K562 (cell line): ENCODE results near the gene NPR1. TPM values are rescaled to one million over a fixed set of nuclear protein-coding genes. Genes with fewer than 3 reads are reported as not detected.

Source experiments
- ATF3 ChIP-seq, 2 experiments: fragments of 450-650 bp in 1 of 2; sonication (generic) in 1 of 2; formaldehyde crosslinking in 1 of 2; IDR thresholded peaks in 1 of 2; conservative IDR thresholded peaks in 1 of 2; 2 replicates each; pipeline versions ENCODE4 v1.6.1 to v1.8.1; 2016 to 2023; ENCODE audit warnings: mild to moderate bottlenecking in 2 of 2, moderate library complexity in 2 of 2, inconsistent platforms in 1 of 2, missing genetic modification reagents in 1 of 2
- EHMT2 ChIP-seq: fragments of 450-650 bp; IDR thresholded peaks from 2 replicates; pipeline ENCODE4 v1.6.1; 2018; ENCODE audit warnings: antibody characterized with exemption
- JUN ChIP-seq, 2 experiments: sonication (generic) in 1 of 2; formaldehyde crosslinking in 1 of 2; IDR thresholded peaks; 2 replicates each; pipeline versions ENCODE4 v1.6.1 to v1.8.0; 2012 to 2022; ENCODE audit warnings: borderline replicate concordance in 2 of 2, mild to moderate bottlenecking in 2 of 2, improper control_type of control experiment in 1 of 2, low read depth in 1 of 2, low read length in 1 of 2, missing genetic modification reagents in 1 of 2
- JUND ChIP-seq, 2 experiments: IDR thresholded peaks; 2 replicates in 1 of 2; 3 replicates in 1 of 2; pipeline ENCODE4 v1.6.1; 2011; ENCODE audit warnings: borderline replicate concordance in 2 of 2, low read depth in 2 of 2, low read length in 2 of 2, improper control_type of control experiment in 1 of 2, missing biosample characterization in 1 of 2, missing genetic modification characterization in 1 of 2, missing genetic modification reagents in 1 of 2
- KAT8 ChIP-seq: fragments of 450-650 bp; IDR thresholded peaks from 2 replicates; pipeline ENCODE4 v1.6.1; 2016; ENCODE audit warnings: low read depth, mild to moderate bottlenecking
- KLF13 ChIP-seq: fragments of 450-650 bp; IDR thresholded peaks from 2 replicates; pipeline ENCODE4 v1.6.1; 2016; ENCODE audit warnings: missing genetic modification characterization, low read depth, mild to moderate bottlenecking, missing compliant biosample characterization, moderate library complexity, borderline replicate concordance
- MAX ChIP-seq: sonication (generic); formaldehyde crosslinking; IDR thresholded peaks from 2 replicates; pipeline ENCODE4 v1.9.0; 2022; ENCODE audit warnings: mild to moderate bottlenecking, missing genetic modification reagents
- NR2C1 ChIP-seq, 2 experiments: fragments of 450-650 bp; IDR thresholded peaks; 2 replicates each; pipeline ENCODE4 v1.6.1; 2017; ENCODE audit warnings: mild to moderate bottlenecking in 2 of 2, antibody characterized with exemption in 1 of 2, inconsistent platforms in 1 of 2, missing compliant biosample characterization in 1 of 2, missing genetic modification characterization in 1 of 2
- PATZ1 ChIP-seq: fragments of 250-450 bp; sonication (Bioruptor Pico); IDR thresholded peaks from 2 replicates; pipeline ENCODE4 v1.5.0; 2020; ENCODE audit warnings: mild to moderate bottlenecking, borderline replicate concordance
- PRPF4 ChIP-seq: fragments of 200-400 bp; formaldehyde crosslinking; IDR thresholded peaks from one replicate; pipeline ENCODE4 v1.6.1; 2017; ENCODE audit warnings: low read length, low read depth, mild to moderate bottlenecking; ENCODE audit not compliant: insufficient read depth, poor library complexity, severe bottlenecking
- SNIP1 ChIP-seq: fragments of 450-650 bp; IDR thresholded peaks from 2 replicates; pipeline ENCODE4 v1.7.1; 2017; ENCODE audit warnings: low read depth, mild to moderate bottlenecking
- TFAP4 ChIP-seq: sonication (generic); formaldehyde crosslinking; IDR thresholded peaks from 2 replicates; pipeline ENCODE4 v1.8.0; 2022; ENCODE audit warnings: missing genetic modification reagents, mild to moderate bottlenecking, moderate library complexity, borderline replicate concordance
- ZBTB17 ChIP-seq: fragments of 450-650 bp; formaldehyde crosslinking; IDR thresholded peaks from 2 replicates; pipeline ENCODE4 v1.4.0; 2020; ENCODE audit warnings: mild to moderate bottlenecking
- ZC3H11A ChIP-seq: IDR thresholded peaks from 2 replicates; pipeline ENCODE4 v1.6.1; 2012; ENCODE audit warnings: low read depth, low read length, improper control_type of control experiment
- ZFP36 ChIP-seq: fragments of 150-350 bp; IDR thresholded peaks from 2 replicates; pipeline ENCODE4 v1.6.1; 2018; ENCODE audit warnings: low read length, low read depth; ENCODE audit not compliant: partially characterized antibody
- ZNF24 ChIP-seq: fragments of 450-650 bp; IDR thresholded peaks from 2 replicates; pipeline ENCODE4 v1.6.1; 2016
- ZNF395 ChIP-seq: fragments of 200-800 bp; sonication (Bioruptor generic); IDR thresholded peaks from 2 replicates; pipeline ENCODE4 v1.6.1; 2017; ENCODE audit warnings: missing genetic modification characterization, missing compliant biosample characterization
- ZNF717 ChIP-seq: fragments of 250-450 bp; sonication (Bioruptor Pico); IDR thresholded peaks from 2 replicates; pipeline ENCODE4 v1.5.0; 2021
- polyA plus RNA-seq, 8 experiments: library from polyadenylated mRNA; depleted of rRNA in 4 of 8; stranded (reverse) in 5 of 8; unstranded in 3 of 8; fragments of >200 nt; fragmentation: Nextera tagmentation in 2 of 8; fragmentation: Illumina TruSeq in 1 of 8; extraction: Ambion mirVana in 2 of 8; extraction: Trizol in 1 of 8; gene quantifications; 2 replicates each; pipeline versions ENCODE4 v1.2.1 to v1.2.3, GENCODE V29; 2011 to 2014; ENCODE audit warnings: inconsistent platforms in 1 of 8, missing spikeins in 1 of 8
- total RNA-seq, 7 experiments: library from RNA; depleted of rRNA in 6 of 7; stranded (reverse); fragments of >200 nt in 6 of 7; fragmentation: Illumina TruSeq in 2 of 7; extraction: Trizol in 2 of 7; gene quantifications; 2 replicates each; pipeline versions ENCODE4 v1.2.1 to v1.2.3, GENCODE V29; 2011 to 2021; ENCODE audit warnings: low replicate concordance in 1 of 7

The NPR1 gene
- total and polyA plus RNA-seq, 9 of the 15 experiments (the other 6 are each of a cell fraction or from before 2014, with no cell fraction given), result 0.05 to 0.16 (median 0.06) TPM; not detected in 6

- TF ChIP-seq ATF3 (IDR thresholded peaks at IDR 0.05), result peak; percentile 73
- no peak for TF ChIP-seq ATF3 (CRISPR knock-in tag; conservative IDR thresholded peaks at IDR 0.05)
- no peak for TF ChIP-seq ZFP36
- TF ChIP-seq SNIP1, result no peak
- TF ChIP-seq ZNF24, result 0 out of 2 replicates have a peak, but pooled peaks have one; percentile 35
- TF ChIP-seq ZNF717, result no peak
- TF ChIP-seq JUND (IDR thresholded peaks at IDR 0.05; ENCODE audit: borderline replicate concordance, low read depth, low read length), result peak; percentile 53; the same call in 1 of the 2 replicates
- TF ChIP-seq JUND (tag; IDR thresholded peaks at IDR 0.05; ENCODE audit: borderline replicate concordance, low read depth, low read length), result peak; percentile 63; the same call in 1 of the 3 replicates
- TF ChIP-seq MAX (CRISPR knock-in tag), result no peak
- TF ChIP-seq NR2C1 (IDR thresholded peaks at IDR 0.05), result no peak
- TF ChIP-seq NR2C1 (tag; IDR thresholded peaks at IDR 0.05), result no peak
- TF ChIP-seq ZBTB17 (CRISPR knock-in tag), result no peak
- TF ChIP-seq EHMT2, result no peak
- no peak for TF ChIP-seq KAT8
- no peak for TF ChIP-seq TFAP4 (CRISPR knock-in tag)
- TF ChIP-seq PRPF4, result no peak
- no peak for TF ChIP-seq ZNF395
- no peak for TF ChIP-seq KLF13 (tag)
- no peak for TF ChIP-seq ZC3H11A
- no peak for TF ChIP-seq PATZ1 (CRISPR knock-in tag)
- TF ChIP-seq JUN (IDR thresholded peaks at IDR 0.05; ENCODE audit: borderline replicate concordance, low read depth, low read length), result no peak
- TF ChIP-seq JUN (CRISPR knock-in tag; IDR thresholded peaks at IDR 0.05; ENCODE audit: borderline replicate concordance), result no peak
Measured at GRCh38 chr1:153683854-153684253, 5.4 kb downstream of the NPR1 start (continued).
